Heart right ventricle (tissue), 16 donors: ENCODE results near the gene SCT. TPM values are rescaled to one million over a fixed set of nuclear protein-coding genes. Genes with fewer than 3 reads are reported as not detected.
A peak's percentile ranks its signal among the peaks of the same experiment; 100 is the strongest.

Experiments
- ATAC-seq, 8 donors: fragments of 200-7000 bp; cut with Tn5 transposase; one replicate each; pipeline ENCODE4 v1.9.1; 2020; ENCODE audit warnings: mild to moderate bottlenecking in 8 of 8, moderate library complexity in 8 of 8, moderate number of reproducible peaks in 1 of 8
- DNase-seq, 2 donors: peaks; one replicate each; pipeline ENCODE4 v3.0.0-alpha.2; 2020
- H3K27ac ChIP-seq, 10 donors: fragments of 200-600 bp; sonication (generic) in 2 of 10; one replicate each; pipeline versions ENCODE4 v1.5.0 to v1.8.0; 2020 to 2022; ENCODE audit warnings: mild to moderate bottlenecking in 3 of 10
- H3K27me3 ChIP-seq, 7 donors: fragments of 200-600 bp; one replicate each; pipeline ENCODE4 v1.8.0; 2021 to 2022; ENCODE audit warnings: mild to moderate bottlenecking in 2 of 7
- H3K36me3 ChIP-seq, 9 donors: fragments of 200-600 bp; sonication (generic) in 1 of 9; one replicate each; pipeline versions ENCODE4 v1.5.0 to v1.8.0; 2020 to 2022; ENCODE audit warnings: mild to moderate bottlenecking in 2 of 9
- H3K4me1 ChIP-seq, 9 donors: fragments of 200-600 bp; sonication (generic) in 1 of 9; one replicate each; pipeline versions ENCODE4 v1.5.0 to v1.8.0; 2020 to 2022; ENCODE audit warnings: mild to moderate bottlenecking in 4 of 9
- H3K4me3 ChIP-seq, 10 donors: fragments of 200-600 bp; sonication (generic) in 2 of 10; one replicate each; pipeline versions ENCODE4 v1.5.0 to v1.8.0; 2020 to 2022; ENCODE audit warnings: mild to moderate bottlenecking in 7 of 10, moderate library complexity in 2 of 10
- H3K9me3 ChIP-seq, 11 donors: fragments of 200-600 bp in 10 of 11; sonication (generic) in 2 of 11; one replicate each; pipeline versions ENCODE4 v1.5.0 to v1.8.0; 2013 to 2022; ENCODE audit warnings: mild to moderate bottlenecking in 2 of 11, control low read depth in 1 of 11, moderate library complexity in 1 of 11
- WGBS, 2 donors: extraction: QIAGEN DNeasy Blood & Tissue Kit; methylation state at CpG; one replicate each; pipeline ENCODE4 v1.1.7; 2013; ENCODE audit warnings: inconsistent platforms in 1 of 2; 5-methylcytosine and 5-hydroxymethylcytosine counted together
- intact Hi-C, 10 donors: fragments of 100-400 bp; cut with DNase I; formaldehyde crosslinking; loops; one replicate each; pipeline versions ENCODE4 v1.11.1 to v1.14.2; 2022
- polyA plus RNA-seq, 2 donors: library from polyadenylated mRNA; stranded (reverse); fragments of 200-250 nt; gene quantifications; one replicate each; pipeline ENCODE4 v1.2.3, GENCODE V29; 2013
- total RNA-seq, 10 donors: library from RNA; stranded (reverse); fragmentation: NEBNext Ultra II Directional in 3 of 10; extraction: Animal tissue kit (Norgen Biotek cat#: 25700) in 3 of 10; gene quantifications; one replicate each; pipeline versions ENCODE4 v1.2.1 to v1.2.4, GENCODE V29; 2021 to 2023
- TF ChIP-seq, protein P1 (sequence below), 9 donors: fragments of 200-600 bp; sonication (generic) in 2 of 9; IDR thresholded peaks; one replicate each; pipeline versions ENCODE4 v1.5.0 to v1.8.0; 2021 to 2022; ENCODE audit warnings: antibody characterized with exemption in 9 of 9, mild to moderate bottlenecking in 5 of 9, moderate library complexity in 1 of 9
- donor health status: Arrhythmogenic right ventricular cardiomyopathy.
- donor health status: ischemic (EF 13 %, LVEDD 7.1; RV severe dilation, severe dysfunction).
- donor health status: healthy with polysubstance abuse.
- donor health status: DM: no; HTN: yes; CAD: no.
- donor health status: DM: no; HTN: no; CAD: no.
- donor health status: ischemic (EF 25% LVEDD 6.9; RV normal size, moderate dysfunction).
- donor health status: ischemic (EF 25% LVEDD 5.7; RV mildly dilated, moderate dysfunction).
- donor health status: healthy.
- donor health status: DM: yes; HTN: yes; CAD: no.
- donor health status: Ischemic cardiomyopathy.
- donor health status: ischemic (EF 35%, LVEDD 5.7; RV mildly dilated, moderate dysfunction).
- donor health status: nonischemic (EF 11% LVEDD 7.7; RV severe dilation, severe dysfunction).
- donor health status: DM: yes; HTN: yes; CAD: no.
- donor health status: PGD.
- donor health status: ischemic (EF 29% LVEDD 5.4; RV normal size, mild dysfunction).
- donor health status: nonischemic (EF 23%, LVEDD 6.1; RV moderate dilation, normal function).

The SCT gene
- total and polyA plus RNA-seq, 12 donors, result 0.64 to 2.0 (median 1.00) TPM; not detected in 8

DNA sequence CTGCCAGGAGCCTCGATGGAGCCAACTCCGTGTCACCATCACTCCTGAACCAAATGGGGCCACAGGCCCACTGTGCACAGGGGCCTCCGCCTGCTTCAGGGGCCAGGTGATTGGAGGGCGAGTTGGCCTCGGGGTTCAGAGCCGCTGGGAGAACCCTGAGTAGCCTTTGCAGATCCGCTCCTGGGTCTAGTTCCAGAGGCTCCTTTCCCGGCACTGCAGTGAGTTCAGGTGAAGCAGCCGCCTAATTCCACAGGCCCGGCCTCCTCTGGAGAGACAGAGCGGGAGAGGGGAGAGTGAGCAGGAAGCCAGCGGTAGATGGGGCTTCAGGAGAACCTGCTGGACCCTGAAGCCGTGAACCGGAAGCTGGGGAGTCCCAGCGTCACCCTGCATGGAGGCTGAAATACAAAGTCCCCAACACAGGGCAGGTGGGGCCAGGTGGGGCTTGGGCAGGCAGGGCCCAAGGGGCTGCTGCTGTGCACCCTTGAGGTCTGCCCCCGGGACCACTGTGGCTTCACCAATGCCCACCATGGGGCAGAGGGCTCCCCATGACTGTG lies 32.6 kb upstream of the SCT start:
- ATAC-seq (peak in 1 of 8 donors; percentile 16), DNase-seq (no peak)
- Histone ChIP-seq H3K36me3 (peaks cover 0 to 84% (median 0%) of the 10 kb centered on the region in 9 donors), H3K27me3 (no peaks in the 10 kb centered on the region), H3K9me3 (no peaks in the 10 kb centered on the region), H3K4me1 (peaks cover 0 to 12% (median 0%) of the 10 kb centered on the region in 9 donors), H3K27ac (no peak overlapping the region), H3K4me3 (no peak overlapping the region)
- intact Hi-C loops, result loop anchor here in 7 of 10 donors (5.0 to 10.0 kb wide), 3 partner anchors 63 to 68 kb away; no protein-coding TSS in a partner anchor
- WGBS, 2 donors, result 93 to 94% methylated on average over 16 of the region's 16 CpGs
- TF ChIP-seq, protein P1, sequence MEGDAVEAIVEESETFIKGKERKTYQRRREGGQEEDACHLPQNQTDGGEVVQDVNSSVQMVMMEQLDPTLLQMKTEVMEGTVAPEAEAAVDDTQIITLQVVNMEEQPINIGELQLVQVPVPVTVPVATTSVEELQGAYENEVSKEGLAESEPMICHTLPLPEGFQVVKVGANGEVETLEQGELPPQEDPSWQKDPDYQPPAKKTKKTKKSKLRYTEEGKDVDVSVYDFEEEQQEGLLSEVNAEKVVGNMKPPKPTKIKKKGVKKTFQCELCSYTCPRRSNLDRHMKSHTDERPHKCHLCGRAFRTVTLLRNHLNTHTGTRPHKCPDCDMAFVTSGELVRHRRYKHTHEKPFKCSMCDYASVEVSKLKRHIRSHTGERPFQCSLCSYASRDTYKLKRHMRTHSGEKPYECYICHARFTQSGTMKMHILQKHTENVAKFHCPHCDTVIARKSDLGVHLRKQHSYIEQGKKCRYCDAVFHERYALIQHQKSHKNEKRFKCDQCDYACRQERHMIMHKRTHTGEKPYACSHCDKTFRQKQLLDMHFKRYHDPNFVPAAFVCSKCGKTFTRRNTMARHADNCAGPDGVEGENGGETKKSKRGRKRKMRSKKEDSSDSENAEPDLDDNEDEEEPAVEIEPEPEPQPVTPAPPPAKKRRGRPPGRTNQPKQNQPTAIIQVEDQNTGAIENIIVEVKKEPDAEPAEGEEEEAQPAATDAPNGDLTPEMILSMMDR (IDR thresholded peaks at IDR 0.05), result no peak

DNA sequence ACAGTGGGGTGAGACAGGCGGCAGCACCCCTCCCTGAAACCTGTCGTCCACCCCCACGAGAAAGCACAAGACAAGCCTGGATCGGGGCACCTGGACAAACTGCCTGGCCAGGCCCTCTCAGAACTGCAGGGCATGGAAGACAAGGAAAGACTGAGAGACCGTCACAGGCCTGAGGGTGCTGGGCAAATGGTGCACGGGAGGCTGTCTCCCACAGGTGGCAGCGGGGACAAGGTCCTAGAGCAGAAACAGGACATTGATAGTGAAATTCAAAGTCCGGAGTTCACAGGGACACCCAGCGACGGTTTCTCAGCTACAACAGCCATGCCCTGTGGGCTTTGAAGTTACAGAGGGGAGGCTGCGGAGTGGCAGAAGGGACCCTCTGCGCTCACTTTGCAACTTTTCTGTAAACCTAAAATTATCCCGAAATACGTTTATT lies 30.7 kb upstream of the SCT start:
- intact Hi-C loops, result no loop called here
- Histone ChIP-seq H3K27ac (no peak overlapping the region), H3K27me3 (no peaks in the 10 kb centered on the region), H3K4me1 (peaks cover 0 to 9% (median 0%) of the 10 kb centered on the region in 9 donors), H3K9me3 (no peaks in the 10 kb centered on the region), H3K36me3 (peaks cover 0 to 84% (median 0%) of the 10 kb centered on the region in 9 donors), H3K4me3 (no peak overlapping the region)
- 86 to 89% methylated on average over 14 of the region's 14 CpGs for WGBS, 2 donors
- ATAC-seq, result no peak
- TF ChIP-seq, protein P1 (IDR thresholded peaks at IDR 0.05), result no peak
- no peak for DNase-seq

DNA sequence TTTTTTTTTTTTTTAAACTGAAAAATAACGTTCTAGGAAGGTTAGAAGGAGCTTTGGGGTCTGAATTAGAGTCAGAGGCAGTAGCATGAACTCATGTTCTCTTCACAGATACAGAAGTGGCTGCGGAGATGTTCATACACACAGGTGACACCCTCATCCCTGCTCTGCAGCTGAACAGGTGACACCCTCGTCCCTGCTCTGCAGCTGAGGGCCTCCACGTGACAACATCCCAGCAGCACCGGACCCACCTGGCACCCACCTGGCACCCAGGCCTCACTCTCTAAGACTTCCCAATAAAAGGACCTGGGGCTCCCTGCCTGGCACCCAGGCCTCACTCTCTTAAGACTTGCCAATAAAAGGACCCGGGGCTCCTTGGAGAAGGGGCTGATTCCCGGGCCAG lies 29.9 kb upstream of the SCT start:
- H3K27ac ChIP-seq, result no peak overlapping the region

DNA sequence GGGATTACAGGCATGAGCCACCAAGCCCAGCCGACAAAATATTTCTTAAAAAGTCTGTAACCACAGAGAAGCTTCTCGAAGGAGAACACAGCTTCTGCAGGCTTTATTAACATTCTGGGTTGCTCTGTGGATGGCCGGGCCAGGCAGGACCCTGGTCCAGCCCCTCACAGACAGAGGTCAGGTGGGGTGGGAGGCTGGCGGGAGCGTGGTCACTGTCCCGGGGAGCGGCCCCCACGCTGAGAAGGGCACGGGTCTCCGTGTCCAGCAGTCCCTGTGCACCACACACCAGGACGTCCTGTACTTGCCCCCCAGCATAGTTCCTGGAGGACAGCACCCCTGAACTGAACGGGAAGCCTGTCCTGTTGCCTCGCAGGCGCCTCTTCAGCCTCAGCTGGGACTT lies 29.4 kb upstream of the SCT start:
- Histone ChIP-seq H3K4me3 (no peak overlapping the region), H3K27me3 (no peaks in the 10 kb centered on the region), H3K4me1 (peaks cover 0 to 6% (median 0%) of the 10 kb centered on the region in 9 donors), H3K36me3 (peaks cover 0 to 83% (median 0%) of the 10 kb centered on the region in 9 donors), H3K9me3 (no peaks in the 10 kb centered on the region), H3K27ac (no peak overlapping the region)
- TF ChIP-seq, protein P1 (IDR thresholded peaks at IDR 0.05), result no peak
- no peak for ATAC-seq
- DNase-seq, result no peak
- intact Hi-C loops, result no loop called here
- WGBS, 2 donors, result 89 to 94% methylated on average over 14 of the region's 14 CpGs

More for the DNA sequence above, 29.9 kb upstream of the SCT start:
- 91 to 92% methylated on average over 7 of the region's 7 CpGs for WGBS, 2 donors
- Histone ChIP-seq H3K36me3 (peaks cover 0 to 86% (median 0%) of the 10 kb centered on the region in 9 donors), H3K9me3 (no peaks in the 10 kb centered on the region), H3K27me3 (no peaks in the 10 kb centered on the region), H3K4me1 (peaks cover 0 to 8% (median 0%) of the 10 kb centered on the region in 9 donors), H3K4me3 (no peak overlapping the region)
- no peak for ATAC-seq
- no peak for DNase-seq
- TF ChIP-seq, protein P1 (IDR thresholded peaks at IDR 0.05), result no peak
- intact Hi-C loops, result no loop called here
